ENCODE data around the gene IFNK.

- TF ChIP-seq POLR2A (IDR thresholded peaks at IDR 0.05) = no peak
- TF ChIP-seq CTCF (IDR thresholded peaks at IDR 0.05) = no peak
Observed at GRCh38 chr9:27475057-27475595, 49.0 kb upstream of the IFNK start.

Measured in heart left ventricle (tissue), 13 donors.